Measurements from ENCODE around the gene ANKRD45.
"Not testable (repeated sequence)": the region's sequence is repeated elsewhere in the genome, so short reads cannot be mapped to it uniquely, and the experiment has no call there.

ANKRD45 gene

GRCh38 chr1:173570370-173571007, 99.2 kb downstream of the ANKRD45 start:
- H3K9me3 ChIP-seq (ENCODE audit: control insufficient read depth, insufficient read depth, low read depth, low read length): no peaks in the 10 kb centered on the region
- no peak overlapping the region for H3K27ac ChIP-seq (ENCODE audit: low read depth, low read length)
- H3K4me1 ChIP-seq (ENCODE audit: control insufficient read depth, insufficient read depth, low read length): no peaks in the 10 kb centered on the region
- no peaks in the 10 kb centered on the region for H3K36me3 ChIP-seq (ENCODE audit: control insufficient read depth, insufficient read depth, low read length)
- H3K9ac ChIP-seq (ENCODE audit: low read length): no peak overlapping the region
- H3K27me3 ChIP-seq (ENCODE audit: control insufficient read depth, insufficient read depth, low read length): no peaks in the 10 kb centered on the region
- no peak overlapping the region for H3K4me3 ChIP-seq (ENCODE audit: low read depth, low read length)

GRCh38 chr1:173568483-173568882, 101.2 kb downstream of the ANKRD45 start:
- Histone ChIP-seq H3K4me1 (ENCODE audit: control insufficient read depth, insufficient read depth, low read length) (no peaks in the 10 kb centered on the region), H3K27me3 (ENCODE audit: control insufficient read depth, insufficient read depth, low read length) (no peaks in the 10 kb centered on the region)

GRCh38 chr1:173563846-173564245, 105.8 kb downstream of the ANKRD45 start:
- H3K9me3 ChIP-seq (ENCODE audit: control insufficient read depth, insufficient read depth, low read depth, low read length); H3K4me1 ChIP-seq (ENCODE audit: control insufficient read depth, insufficient read depth, low read length); H3K4me3 ChIP-seq (ENCODE audit: low read depth, low read length); H3K27me3 ChIP-seq (ENCODE audit: control insufficient read depth, insufficient read depth, low read length); H3K36me3 ChIP-seq (ENCODE audit: control insufficient read depth, insufficient read depth, low read length); H3K27ac ChIP-seq (ENCODE audit: low read depth, low read length); H3K9ac ChIP-seq (ENCODE audit: low read length): not testable (repeated sequence)

More at GRCh38 chr1:173568483-173568882, 101.2 kb downstream of the ANKRD45 start:
- H3K36me3 ChIP-seq (ENCODE audit: control insufficient read depth, insufficient read depth, low read length): no peaks in the 10 kb centered on the region
- no peak overlapping the region for H3K27ac ChIP-seq (ENCODE audit: low read depth, low read length)
- H3K4me3 ChIP-seq (ENCODE audit: low read depth, low read length): no peak overlapping the region
- no peak overlapping the region for H3K9ac ChIP-seq (ENCODE audit: low read length)
- 0 out of 2 replicates have a peak, but pooled peaks cover 4% of the 10 kb centered on the region for H3K9me3 ChIP-seq (ENCODE audit: control insufficient read depth, insufficient read depth, low read depth, low read length)

GRCh38 chr1:173562813-173563212, 106.8 kb downstream of the ANKRD45 start:
- Histone ChIP-seq H3K36me3 (ENCODE audit: control insufficient read depth, insufficient read depth, low read length) (no peaks in the 10 kb centered on the region), H3K27me3 (ENCODE audit: control insufficient read depth, insufficient read depth, low read length) (no peaks in the 10 kb centered on the region)

GRCh38 chr1:173561263-173561662, 108.4 kb downstream of the ANKRD45 start:
- no peaks in the 10 kb centered on the region for H3K27me3 ChIP-seq (ENCODE audit: control insufficient read depth, insufficient read depth, low read length)
- H3K9me3 ChIP-seq (ENCODE audit: control insufficient read depth, insufficient read depth, low read depth, low read length): 0 out of 2 replicates have a peak, but pooled peaks cover 4% of the 10 kb centered on the region
- no peak overlapping the region for H3K9ac ChIP-seq (ENCODE audit: low read length)
- H3K36me3 ChIP-seq (ENCODE audit: control insufficient read depth, insufficient read depth, low read length): no peaks in the 10 kb centered on the region
- no peak overlapping the region for H3K4me3 ChIP-seq (ENCODE audit: low read depth, low read length)
- H3K4me1 ChIP-seq (ENCODE audit: control insufficient read depth, insufficient read depth, low read length): no peaks in the 10 kb centered on the region
- no peak overlapping the region for H3K27ac ChIP-seq (ENCODE audit: low read depth, low read length)

More at GRCh38 chr1:173562813-173563212, 106.8 kb downstream of the ANKRD45 start:
- H3K4me3 ChIP-seq (ENCODE audit: low read depth, low read length): no peak overlapping the region
- H3K27ac ChIP-seq (ENCODE audit: low read depth, low read length): no peak overlapping the region
- H3K9me3 ChIP-seq (ENCODE audit: control insufficient read depth, insufficient read depth, low read depth, low read length): 0 out of 2 replicates have a peak, but pooled peaks cover 4% of the 10 kb centered on the region
- no peak overlapping the region for H3K9ac ChIP-seq (ENCODE audit: low read length)
- H3K4me1 ChIP-seq (ENCODE audit: control insufficient read depth, insufficient read depth, low read length): no peaks in the 10 kb centered on the region

GRCh38 chr1:173560285-173560880, 109.3 kb downstream of the ANKRD45 start:
- no peak overlapping the region for H3K9ac ChIP-seq (ENCODE audit: low read length)
- no peaks in the 10 kb centered on the region for H3K4me1 ChIP-seq (ENCODE audit: control insufficient read depth, insufficient read depth, low read length)
- no peaks in the 10 kb centered on the region for H3K27me3 ChIP-seq (ENCODE audit: control insufficient read depth, insufficient read depth, low read length)
- 0 out of 2 replicates have a peak, but pooled peaks cover 4% of the 10 kb centered on the region for H3K9me3 ChIP-seq (ENCODE audit: control insufficient read depth, insufficient read depth, low read depth, low read length)
- no peak overlapping the region for H3K27ac ChIP-seq (ENCODE audit: low read depth, low read length)
- no peaks in the 10 kb centered on the region for H3K36me3 ChIP-seq (ENCODE audit: control insufficient read depth, insufficient read depth, low read length)
- no peak overlapping the region for H3K4me3 ChIP-seq (ENCODE audit: low read depth, low read length)

Data from HUES6 (cell line).